Colon (tissue), 2 donors: ENCODE data around the gene DRD3.

Source experiments
- FAIRE-seq: peaks from 2 replicates; lab custom pipeline; 2012; peaks lifted over from hg19 to GRCh38; lab: Jason Lieb, UNC
- donor health status: control.
- donor health status: control.

DRD3 gene

GRCh38 chr3:114120211-114120610, 58.6 kb downstream of the DRD3 start:
- no peak for FAIRE-seq

- FAIRE-seq = no peak
Observed at GRCh38 chr3:114119776-114120175, 59.1 kb downstream of the DRD3 start.

GRCh38 chr3:114115143-114115542, 63.7 kb downstream of the DRD3 start:
- no peak for FAIRE-seq

GRCh38 chr3:114114719-114115118, 64.1 kb downstream of the DRD3 start:
- FAIRE-seq = no peak

- FAIRE-seq = no peak
Observed at GRCh38 chr3:114112696-114113095, 66.2 kb downstream of the DRD3 start.

- no peak for FAIRE-seq
Observed at GRCh38 chr3:114111060-114111770, 67.6 kb downstream of the DRD3 start.

GRCh38 chr3:114110439-114110838, 68.4 kb downstream of the DRD3 start:
- FAIRE-seq = no peak

GRCh38 chr3:114108137-114108536, 70.7 kb downstream of the DRD3 start:
- no peak for FAIRE-seq

GRCh38 chr3:114104414-114104813, 74.4 kb downstream of the DRD3 start:
- no peak for FAIRE-seq

- no peak for FAIRE-seq
Observed at GRCh38 chr3:114103858-114104257, 75.0 kb downstream of the DRD3 start.

- FAIRE-seq = no peak
Observed at GRCh38 chr3:114103181-114103580, 75.7 kb downstream of the DRD3 start.

- FAIRE-seq = no peak
Observed at GRCh38 chr3:114101101-114101500, 77.8 kb downstream of the DRD3 start.

GRCh38 chr3:114095796-114096195, 83.1 kb downstream of the DRD3 start:
- no peak for FAIRE-seq

- FAIRE-seq = no peak
Observed at GRCh38 chr3:114093596-114093995, 85.3 kb downstream of the DRD3 start.

- FAIRE-seq = no peak
Observed at GRCh38 chr3:114093016-114093380, 85.9 kb downstream of the DRD3 start.

GRCh38 chr3:114092151-114093015, 86.5 kb downstream of the DRD3 start:
- FAIRE-seq = no peak

GRCh38 chr3:114089675-114090074, 89.2 kb downstream of the DRD3 start:
- no peak for FAIRE-seq

GRCh38 chr3:114086356-114086755, 92.5 kb downstream of the DRD3 start:
- FAIRE-seq = no peak

GRCh38 chr3:114083112-114083511, 95.7 kb downstream of the DRD3 start:
- FAIRE-seq = no peak

- FAIRE-seq = no peak
Observed at GRCh38 chr3:114081037-114081436, 97.8 kb downstream of the DRD3 start.

- no peak for FAIRE-seq
Observed at GRCh38 chr3:114080201-114080600, 98.7 kb downstream of the DRD3 start.

- FAIRE-seq = no peak
Observed at GRCh38 chr3:114079761-114080160, 99.1 kb downstream of the DRD3 start.

GRCh38 chr3:114078126-114078525, 100.7 kb downstream of the DRD3 start:
- no peak for FAIRE-seq
